Osteoblast (primary cell): Measurements from ENCODE around the gene SLC44A5. TPM values are rescaled to one million over a fixed set of nuclear protein-coding genes. Genes with fewer than 3 reads are reported as not detected.

Source experiments
- DNase-seq: peaks from one replicate; pipeline ENCODE4 v3.0.0; 2011; ENCODE audit warnings: low spot score, mixed read lengths; ENCODE audit not compliant: insufficient read length; ENCODE audit errors: missing footprints
- H2AFZ ChIP-seq: 2 replicates; pipeline ENCODE4 v1.6.0; 2011; ENCODE audit warnings: mild to moderate bottlenecking, low read length
- H3K27ac ChIP-seq: 2 replicates; pipeline ENCODE4 v1.5.1; 2011; ENCODE audit warnings: mild to moderate bottlenecking, low read depth, low read length, moderate library complexity
- H3K27me3 ChIP-seq: 2 replicates; pipeline ENCODE4 v1.6.0; 2012; ENCODE audit warnings: mild to moderate bottlenecking, control low read depth, inconsistent platforms, low read length, moderate library complexity; ENCODE audit not compliant: insufficient read depth
- H3K36me3 ChIP-seq: 2 replicates; pipeline ENCODE4 v1.5.1; 2011; ENCODE audit warnings: mild to moderate bottlenecking, low read length, control low read depth, moderate library complexity; ENCODE audit not compliant: insufficient read depth
- H3K4me1 ChIP-seq: 2 replicates; pipeline ENCODE4 v1.5.1; 2011; ENCODE audit warnings: mild to moderate bottlenecking, low read length, control low read depth, moderate library complexity; ENCODE audit not compliant: insufficient read depth
- H3K4me2 ChIP-seq: 2 replicates; pipeline ENCODE4 v1.6.0; 2011; ENCODE audit warnings: mild to moderate bottlenecking, low read length; ENCODE audit not compliant: insufficient read depth
- H3K4me3 ChIP-seq: fragments of 200-600 bp; sonication (generic); 3 replicates; pipeline ENCODE4 v1.5.1; 2012; ENCODE audit warnings: mild to moderate bottlenecking, low read length, inconsistent platforms; ENCODE audit not compliant: insufficient read depth
- H3K79me2 ChIP-seq: 2 replicates; pipeline ENCODE4 v1.6.0; 2012; ENCODE audit warnings: mild to moderate bottlenecking, low read length, control low read depth, inconsistent platforms; ENCODE audit not compliant: insufficient read depth
- H3K9me3 ChIP-seq: 2 replicates; pipeline ENCODE4 v1.5.1; 2011; ENCODE audit warnings: low read depth, low read length, control low read depth
- H4K20me1 ChIP-seq: 2 replicates; pipeline ENCODE4 v1.6.0; 2012; ENCODE audit warnings: mild to moderate bottlenecking, low read length, control low read depth; ENCODE audit not compliant: insufficient read depth
- CTCF ChIP-seq: IDR thresholded peaks from 2 replicates; pipeline ENCODE4 v1.5.1; 2011; ENCODE audit warnings: mild to moderate bottlenecking, low read depth, low read length, moderate library complexity; ENCODE audit errors: extremely low read depth
- total RNA-seq: library from RNA; depleted of rRNA; stranded (reverse); fragments of >200 nt; gene quantifications from 2 replicates; pipeline ENCODE4 v1.2.3, GENCODE V29; 2012

Gene SLC44A5
- total RNA-seq, 1 donor: 0.36 TPM

GRCh38 chr1:75589637-75590036, 21.3 kb downstream of the SLC44A5 start:
- Histone ChIP-seq H3K4me2 (no peak overlapping the region), H3K9me3 (no peaks in the 10 kb centered on the region), H3K4me1 (no peaks in the 10 kb centered on the region), H3K4me3 (no peak overlapping the region), H2AFZ (no peak overlapping the region), H3K36me3 (no peaks in the 10 kb centered on the region), H3K27me3 (no peaks in the 10 kb centered on the region), H3K79me2 (no peaks in the 10 kb centered on the region), H4K20me1 (no peaks in the 10 kb centered on the region), H3K27ac (no peak overlapping the region)
- TF ChIP-seq CTCF: no peak
- DNase-seq: no peak

GRCh38 chr1:75588779-75589475, 22.0 kb downstream of the SLC44A5 start:
- no peaks in the 10 kb centered on the region for H3K4me1 ChIP-seq

GRCh38 chr1:75587692-75588091, 23.2 kb downstream of the SLC44A5 start:
- Histone ChIP-seq H3K9me3 (no peaks in the 10 kb centered on the region), H2AFZ (no peak overlapping the region), H3K27ac (no peak overlapping the region), H3K36me3 (no peaks in the 10 kb centered on the region), H3K4me2 (no peak overlapping the region), H4K20me1 (no peaks in the 10 kb centered on the region), H3K79me2 (no peaks in the 10 kb centered on the region), H3K4me3 (no peak overlapping the region), H3K4me1 (no peaks in the 10 kb centered on the region), H3K27me3 (no peaks in the 10 kb centered on the region)
- no peak for DNase-seq
- TF ChIP-seq CTCF: no peak

More at GRCh38 chr1:75588779-75589475, 22.0 kb downstream of the SLC44A5 start:
- Histone ChIP-seq H3K27ac (no peak overlapping the region), H3K9me3 (no peaks in the 10 kb centered on the region), H3K27me3 (no peaks in the 10 kb centered on the region), H3K4me2 (no peak overlapping the region), H3K79me2 (no peaks in the 10 kb centered on the region), H3K36me3 (no peaks in the 10 kb centered on the region), H4K20me1 (no peaks in the 10 kb centered on the region), H2AFZ (no peak overlapping the region), H3K4me3 (no peak overlapping the region)
- no peak for DNase-seq
- TF ChIP-seq CTCF: no peak

- H4K20me1 ChIP-seq: no peaks in the 10 kb centered on the region
- DNase-seq: no peak
- no peak overlapping the region for H3K27ac ChIP-seq
- no peak for TF ChIP-seq CTCF
- H3K4me3 ChIP-seq: no peak overlapping the region
- H3K79me2 ChIP-seq: no peaks in the 10 kb centered on the region
- no peaks in the 10 kb centered on the region for H3K4me1 ChIP-seq
- no peaks in the 10 kb centered on the region for H3K9me3 ChIP-seq
- no peaks in the 10 kb centered on the region for H3K36me3 ChIP-seq
- no peaks in the 10 kb centered on the region for H3K27me3 ChIP-seq
- no peak overlapping the region for H3K4me2 ChIP-seq
- H2AFZ ChIP-seq: no peak overlapping the region
These were observed 27.6 kb downstream of the SLC44A5 start for GRCh38 chr1:75583282-75583681.
